Measurements from ENCODE around the gene PPARA.

- TF ChIP-seq POLR2A (IDR thresholded peaks at IDR 0.05; ENCODE audit: low read depth, low read length) (no peak), POLR2AphosphoS5 (IDR thresholded peaks at IDR 0.05; ENCODE audit: low read depth, low read length) (no peak)
Measured at GRCh38 chr22:46198274-46198673, 47.9 kb downstream of the PPARA start.

All from GM12892 (cell line).